Loucy (cell line): Measurements from ENCODE around the gene SLC25A14.
"Not testable (repeated sequence)": the region's sequence is repeated elsewhere in the genome, so short reads cannot be mapped to it uniquely, and the experiment has no call there.

ENCODE experiments used
- EZH2phosphoT487 ChIP-seq: fragments of 200-600 bp; IDR thresholded peaks from 2 replicates; pipeline ENCODE4 v1.6.1; 2018; ENCODE audit warnings: antibody characterized with exemption, mild to moderate bottlenecking, moderate library complexity, borderline replicate concordance
- TF ChIP-seq, protein P1 (sequence below): fragments of 200-600 bp; sonication (generic); conservative IDR thresholded peaks from 2 replicates; pipeline ENCODE4 v1.5.1; 2014; ENCODE audit warnings: mild to moderate bottlenecking, antibody characterized with exemption, low read length

DNA sequence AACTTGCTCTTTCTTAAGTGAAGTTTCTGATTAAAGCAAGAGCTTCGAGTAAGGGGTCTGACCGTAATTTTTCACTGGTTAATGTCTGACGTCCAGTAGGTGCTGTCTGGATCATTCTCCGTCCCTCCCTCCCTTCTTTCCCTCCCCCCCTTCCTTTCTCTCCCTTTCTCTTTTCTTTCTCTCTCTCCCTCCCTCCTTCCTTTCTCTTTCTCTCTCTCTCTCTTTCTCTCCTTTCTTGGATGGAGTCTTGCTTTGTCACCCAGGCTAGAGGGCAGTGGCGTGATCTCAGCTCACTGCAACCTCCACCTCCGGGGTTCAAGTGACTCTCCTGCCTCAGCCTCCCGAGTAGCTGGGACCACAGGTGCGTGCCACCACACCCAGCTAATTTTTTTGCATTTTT, 850 bp upstream of the SLC25A14 start:
- TF ChIP-seq EZH2phosphoT487: not testable (repeated sequence)
- TF ChIP-seq, protein P1, sequence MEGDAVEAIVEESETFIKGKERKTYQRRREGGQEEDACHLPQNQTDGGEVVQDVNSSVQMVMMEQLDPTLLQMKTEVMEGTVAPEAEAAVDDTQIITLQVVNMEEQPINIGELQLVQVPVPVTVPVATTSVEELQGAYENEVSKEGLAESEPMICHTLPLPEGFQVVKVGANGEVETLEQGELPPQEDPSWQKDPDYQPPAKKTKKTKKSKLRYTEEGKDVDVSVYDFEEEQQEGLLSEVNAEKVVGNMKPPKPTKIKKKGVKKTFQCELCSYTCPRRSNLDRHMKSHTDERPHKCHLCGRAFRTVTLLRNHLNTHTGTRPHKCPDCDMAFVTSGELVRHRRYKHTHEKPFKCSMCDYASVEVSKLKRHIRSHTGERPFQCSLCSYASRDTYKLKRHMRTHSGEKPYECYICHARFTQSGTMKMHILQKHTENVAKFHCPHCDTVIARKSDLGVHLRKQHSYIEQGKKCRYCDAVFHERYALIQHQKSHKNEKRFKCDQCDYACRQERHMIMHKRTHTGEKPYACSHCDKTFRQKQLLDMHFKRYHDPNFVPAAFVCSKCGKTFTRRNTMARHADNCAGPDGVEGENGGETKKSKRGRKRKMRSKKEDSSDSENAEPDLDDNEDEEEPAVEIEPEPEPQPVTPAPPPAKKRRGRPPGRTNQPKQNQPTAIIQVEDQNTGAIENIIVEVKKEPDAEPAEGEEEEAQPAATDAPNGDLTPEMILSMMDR: not testable (repeated sequence)
